Measurements from ENCODE around the gene ADAM33. TPM values are rescaled to one million over a fixed set of nuclear protein-coding genes. Genes with fewer than 3 reads are reported as not detected.

ADAM33 gene
- total and polyA plus RNA-seq, 2 of the 13 experiments (the other 11 are each of a cell fraction or from before 2014, with no cell fraction given), result not detected

- no peak overlapping the region for H2AFZ ChIP-seq (ENCODE audit: low read length)
Observed at GRCh38 chr20:3652676-3653596, 28.9 kb downstream of the ADAM33 start.

More at GRCh38 chr20:3652676-3653596, 28.9 kb downstream of the ADAM33 start:
- in situ Hi-C loops (cut with HindIII; ENCODE audit: extremely low pct_ligation_motif_present, low pct_unique_long_range_greater_than_20kb) (no loop called here), intact Hi-C loops (cut with micrococcal nuclease; ENCODE audit: unreplicated experiment) (no loop called here)
- no TSS peak for BruUV-seq (replicated peaks)
- CTCF ChIA-PET (ENCODE audit: low intra/inter-chr PET ratio, low total read pairs), result no interaction called here
- H3K4me2 ChIP-seq (ENCODE audit: low read depth, low read length), result no peak overlapping the region
- no peaks in the 10 kb centered on the region for H3K27me3 ChIP-seq (ENCODE audit: control insufficient read depth in 1 of 2, insufficient read depth in 2 of 2, low read length in 2 of 2)
- H3K79me2 ChIP-seq (ENCODE audit: insufficient read depth, low read length), result no peaks in the 10 kb centered on the region
- TF ChIP-seq ZNF281 (CRISPR knock-in tag; IDR thresholded peaks at IDR 0.05; ENCODE audit: borderline replicate concordance) (no peak), TEF (CRISPR knock-in tag; IDR thresholded peaks at IDR 0.05) (no peak), NFKB2 (CRISPR knock-in tag; IDR thresholded peaks at IDR 0.05; ENCODE audit: borderline replicate concordance) (peak; percentile 42; the same call in 1 of the 2 replicates), ZNF879 (CRISPR knock-in tag; IDR thresholded peaks at IDR 0.05) (no peak), KAT7 (CRISPR knock-in tag; IDR thresholded peaks at IDR 0.05; ENCODE audit: borderline replicate concordance) (no peak), POLR2A (IDR thresholded peaks at IDR 0.05; ENCODE audit: insufficient read depth in 1 of 2, low read depth in 2 of 2, low read length in 2 of 2) (peak in 1 of 2 experiments; percentile 14; a peak in 1 of 4 replicates), KDM2A (CRISPR knock-in tag; IDR thresholded peaks at IDR 0.05; ENCODE audit: borderline replicate concordance, low read depth) (peak; percentile 45; the same call in 1 of the 2 replicates), PCBP2 (optimal IDR thresholded peaks at IDR 0.05; ENCODE audit: low read depth, low read length, poor library complexity, severe bottlenecking) (no peak)
- no peak overlapping the region for H3K4me3 ChIP-seq (replicated peaks in 1 of 3; ENCODE audit: insufficient read depth in 1 of 3, low read depth in 2 of 3, low read length in 3 of 3)
- DNase-seq (ENCODE audit: low spot score) (no peak), ATAC-seq (no peak), FAIRE-seq (no peak)
- peaks cover 3 to 16% of the 10 kb centered on the region in 2 experiments; a peak in 3 of 5 replicates for H3K36me3 ChIP-seq (replicated peaks in 1 of 2; ENCODE audit: control insufficient read depth in 1 of 2, insufficient read depth in 2 of 2, low read length in 2 of 2)
- no peaks in the 10 kb centered on the region for H4K20me1 ChIP-seq (ENCODE audit: insufficient read depth, low read length)
- 81% methylated on average over 10 of the region's 10 CpGs for WGBS (ENCODE audit: low lambda C conversion rate)
- POLR2A ChIA-PET, result no interaction called here
- no peaks in the 10 kb centered on the region for H3K9me3 ChIP-seq (ENCODE audit: low read length)
- H3K4me1 ChIP-seq (ENCODE audit: insufficient read depth, low read length), result peaks cover 27% of the 10 kb centered on the region
- H3K9ac ChIP-seq (ENCODE audit: insufficient read depth, low read depth, low read length), result no peak overlapping the region
- no peak overlapping the region for H3K27ac ChIP-seq (ENCODE audit: extremely low read length, insufficient read depth, low read length)
